ENCODE data around the gene CDC7.

CDC7 gene

DNA sequence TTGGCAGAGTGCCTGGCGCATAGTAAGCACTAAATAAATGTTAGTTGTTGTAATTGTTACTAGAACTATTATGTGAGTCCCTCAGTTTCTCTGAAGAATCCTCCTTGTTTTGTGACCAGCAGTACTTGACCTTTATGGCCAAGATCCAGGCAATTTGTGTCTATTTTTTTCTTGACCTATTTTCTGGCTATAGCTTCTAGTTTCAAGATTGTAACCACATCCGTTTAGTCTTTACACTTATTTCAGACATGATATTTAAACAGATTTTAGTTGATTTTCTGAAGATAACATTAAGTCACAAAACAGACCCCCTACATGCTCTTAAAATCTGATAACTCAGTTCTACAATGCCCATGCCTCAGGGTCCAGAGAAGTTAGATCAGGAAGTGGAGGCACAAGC is 50.3 kb downstream of the CDC7 start:
- DNase-seq, result no peak

DNA sequence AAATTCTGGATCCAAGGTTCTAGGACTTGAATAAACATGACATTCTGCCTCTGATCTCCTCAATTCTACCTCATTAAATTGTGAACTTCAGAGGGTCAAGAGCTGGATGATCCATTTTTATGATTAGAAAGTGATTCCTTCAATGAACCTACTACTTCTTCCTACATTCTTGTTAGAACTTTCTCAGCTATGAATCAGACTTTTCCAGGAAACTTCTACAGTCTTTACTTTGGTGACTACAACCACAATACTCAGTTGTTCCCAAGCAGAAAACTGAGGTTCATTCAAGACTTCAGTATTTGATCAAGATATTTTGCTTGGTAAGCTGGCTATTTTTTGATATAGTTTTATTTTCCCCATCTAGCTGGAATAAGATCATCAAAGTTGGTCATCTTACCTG is 51.4 kb downstream of the CDC7 start:
- DNase-seq, result no peak

- DNase-seq, result no peak
These were observed 51.9 kb downstream of the CDC7 start for GRCh38 chr1:91552596-91552995.

GRCh38 chr1:91553177-91553591 is 52.5 kb downstream of the CDC7 start:
- no peak for DNase-seq

- no peak for DNase-seq
These were observed 54.6 kb downstream of the CDC7 start for GRCh38 chr1:91555074-91555730.

DNA sequence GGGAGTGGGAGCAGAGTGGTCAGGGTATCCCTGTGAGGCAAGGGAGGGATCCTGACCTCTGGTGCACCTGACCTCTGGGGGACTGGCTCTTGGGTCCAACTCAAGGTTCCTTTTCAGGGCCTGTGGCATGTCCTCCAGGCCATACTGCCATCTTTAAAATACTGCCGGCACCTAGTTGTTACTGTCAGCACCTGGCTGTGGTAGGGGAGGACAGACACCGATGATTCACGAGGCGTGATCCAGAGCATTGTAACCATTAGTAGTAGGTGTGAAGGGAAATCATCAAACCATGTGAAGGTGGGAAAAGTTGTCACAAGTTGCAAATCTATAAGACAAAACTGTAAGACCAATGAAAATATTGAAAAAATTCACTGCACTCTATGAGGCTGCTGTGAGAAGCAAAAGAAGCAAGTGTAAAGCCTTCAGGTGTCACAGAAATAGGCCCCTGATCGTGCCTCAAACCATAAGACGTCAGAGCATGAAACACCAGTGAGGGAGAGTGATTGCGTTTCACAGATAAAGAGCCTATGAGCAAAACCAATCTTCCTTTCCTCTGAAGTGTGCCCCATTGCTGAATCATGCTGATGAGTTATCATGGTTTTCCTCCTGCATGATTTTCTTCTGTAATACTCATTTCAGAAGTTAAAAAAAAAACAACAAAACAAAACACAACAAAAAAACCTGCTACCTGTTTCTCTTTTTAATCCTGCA is 55.3 kb downstream of the CDC7 start:
- peak; percentile 36 to 49 for DNase-seq

GRCh38 chr1:91556556-91556955 is 55.9 kb downstream of the CDC7 start:
- DNase-seq, result no peak

DNA sequence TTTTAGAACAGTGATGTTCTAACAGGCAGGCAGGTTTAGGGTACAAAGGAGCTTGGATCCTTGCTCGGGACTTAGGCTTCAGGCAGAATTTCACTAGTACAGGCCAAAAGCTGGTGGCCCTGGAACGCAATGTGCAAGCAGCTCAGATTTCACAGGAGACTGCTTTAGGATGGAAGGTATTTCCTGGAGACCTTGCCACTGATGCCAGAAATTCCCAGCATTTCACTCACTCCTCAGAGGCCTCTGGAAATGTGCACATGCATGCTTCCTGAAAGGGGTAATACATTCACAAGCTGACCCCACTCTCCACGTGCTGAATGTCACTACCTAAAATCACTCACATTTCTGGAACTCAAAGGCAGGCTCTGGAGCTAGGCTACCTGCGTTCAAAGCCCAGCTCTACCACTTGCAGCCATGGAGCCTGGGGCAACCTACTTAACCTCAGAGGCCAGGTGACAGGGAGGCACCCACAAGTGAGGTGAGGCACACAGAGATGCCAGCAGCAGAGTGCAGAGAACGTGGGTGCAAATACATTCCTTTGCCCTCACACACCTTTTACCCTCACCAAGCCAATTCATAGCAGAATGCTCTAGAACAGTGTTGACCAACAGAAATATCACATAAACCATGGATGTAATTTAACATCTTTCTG is 56.5 kb downstream of the CDC7 start:
- DNase-seq, result no peak

DNA sequence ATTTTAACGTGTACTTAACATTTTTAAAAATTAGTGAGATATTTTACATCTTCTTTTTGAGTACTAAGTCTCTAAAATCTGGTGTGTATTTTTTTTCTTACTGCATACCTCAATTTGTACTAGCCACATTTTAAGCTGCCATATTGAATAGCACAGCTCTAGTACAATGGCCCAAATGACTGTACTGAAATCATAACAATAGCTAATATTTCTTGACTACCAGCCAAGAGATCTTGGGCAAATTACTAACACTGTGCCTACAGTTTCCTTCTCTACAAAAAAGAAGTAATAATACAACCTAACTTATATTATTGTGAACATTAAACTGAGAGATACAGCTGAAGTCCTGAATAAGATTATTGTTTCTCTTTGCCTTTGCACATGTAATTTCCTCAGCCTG is 57.2 kb downstream of the CDC7 start:
- no peak for DNase-seq

DNA sequence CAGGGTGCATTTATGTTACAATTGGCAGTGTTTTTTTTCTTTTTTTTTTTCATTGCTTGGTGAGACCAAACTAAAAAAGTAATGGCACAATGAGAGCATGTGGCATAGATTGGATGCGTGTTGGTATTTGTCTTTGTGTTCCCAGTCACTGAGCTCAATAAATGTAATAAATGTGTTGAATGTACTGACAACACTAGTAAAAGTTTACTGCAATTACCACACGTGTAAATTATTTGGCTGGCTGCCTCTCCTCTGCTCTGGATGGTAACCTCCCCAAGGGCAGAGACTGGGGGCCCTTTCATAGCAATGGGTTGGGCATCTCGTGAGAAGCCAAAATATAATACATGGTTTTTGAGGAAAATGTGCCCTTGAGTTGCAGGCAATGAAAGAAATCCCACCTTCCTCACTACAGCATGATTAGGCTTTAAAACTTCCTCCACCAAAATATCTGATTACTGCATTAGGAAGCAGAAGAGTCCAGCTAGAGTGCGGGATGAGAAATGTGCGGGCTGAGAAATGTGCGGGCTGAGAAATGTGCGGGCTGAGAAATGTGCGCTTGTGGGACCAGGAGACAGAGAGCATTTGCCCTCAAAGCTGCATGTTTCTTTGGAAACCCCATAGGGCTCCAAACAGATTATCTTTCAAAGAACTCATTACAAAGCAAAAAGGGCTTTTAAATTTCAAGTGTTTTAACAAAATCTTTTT is 58.5 kb downstream of the CDC7 start:
- no peak for DNase-seq

DNA sequence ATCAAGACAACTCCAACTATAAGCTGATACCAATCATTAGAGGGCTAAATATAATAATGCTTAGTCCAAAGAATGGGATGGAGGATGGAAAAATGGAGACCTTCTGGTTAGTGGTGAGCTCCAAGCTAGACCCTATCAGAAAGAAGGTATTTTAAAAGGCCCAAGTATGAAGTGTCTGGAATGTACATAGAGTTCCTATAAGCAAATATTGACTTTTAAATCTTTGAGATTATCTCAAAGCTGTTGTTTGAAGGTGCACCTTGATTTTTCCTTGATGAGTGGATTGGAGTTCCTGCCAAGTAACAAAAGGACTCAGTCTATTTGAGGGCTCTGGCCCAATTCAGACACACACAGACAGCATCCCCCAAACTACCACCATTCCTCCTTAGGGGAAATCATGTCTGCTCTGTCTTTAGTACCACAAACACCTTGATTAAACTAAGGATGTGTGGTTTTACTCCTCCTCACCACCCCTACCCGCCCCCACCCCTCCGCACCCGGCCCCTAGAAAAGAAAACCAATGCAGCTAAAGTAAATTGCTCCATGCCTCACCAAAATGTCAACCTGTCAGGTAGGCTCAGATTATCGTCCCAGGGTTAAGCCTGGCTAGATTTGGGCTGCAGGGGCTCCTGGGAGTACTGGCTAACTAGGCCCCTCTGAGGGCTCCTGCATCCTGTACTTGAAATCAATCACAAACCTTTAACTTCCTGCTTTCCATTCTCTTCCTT is 59.4 kb downstream of the CDC7 start:
- no peak for DNase-seq

DNA sequence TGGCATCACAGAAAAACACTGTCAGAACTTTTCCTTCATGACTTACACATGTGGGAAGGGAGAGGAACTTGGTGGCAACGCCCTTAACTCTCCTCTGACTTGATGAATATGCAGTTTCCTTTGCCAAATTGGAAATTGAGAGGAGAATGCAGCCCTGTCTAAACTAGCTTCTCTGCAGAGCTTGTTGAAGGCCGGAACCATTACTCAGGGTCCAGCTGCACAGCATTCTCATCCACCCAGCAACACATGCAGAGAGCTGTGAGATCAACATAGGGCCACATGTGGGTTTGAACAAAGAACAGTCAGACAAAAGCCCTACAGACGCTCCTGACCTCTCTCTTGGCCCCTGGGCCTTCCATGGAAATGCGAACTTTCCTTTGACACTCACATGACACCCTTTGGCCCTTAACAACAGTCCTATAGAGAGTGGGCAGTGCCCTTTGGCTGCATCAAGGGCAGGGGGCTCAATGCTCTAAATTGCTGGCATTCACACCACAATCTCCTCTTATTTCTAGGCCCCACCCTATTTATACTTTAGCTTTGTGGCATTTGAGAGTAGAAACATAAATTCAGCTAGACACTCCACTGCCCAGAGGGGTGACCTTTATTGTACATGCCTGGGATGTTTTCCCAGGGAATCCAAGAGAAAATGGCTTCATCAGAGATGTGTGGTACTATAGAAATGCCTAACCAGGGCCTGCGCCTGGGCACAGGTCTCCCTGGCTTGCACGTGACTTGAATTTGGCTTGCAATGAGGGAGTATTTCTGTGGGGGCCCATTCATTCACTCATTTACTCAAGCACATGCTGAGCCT is 64.4 kb downstream of the CDC7 start:
- DNase-seq, result no peak

DNA sequence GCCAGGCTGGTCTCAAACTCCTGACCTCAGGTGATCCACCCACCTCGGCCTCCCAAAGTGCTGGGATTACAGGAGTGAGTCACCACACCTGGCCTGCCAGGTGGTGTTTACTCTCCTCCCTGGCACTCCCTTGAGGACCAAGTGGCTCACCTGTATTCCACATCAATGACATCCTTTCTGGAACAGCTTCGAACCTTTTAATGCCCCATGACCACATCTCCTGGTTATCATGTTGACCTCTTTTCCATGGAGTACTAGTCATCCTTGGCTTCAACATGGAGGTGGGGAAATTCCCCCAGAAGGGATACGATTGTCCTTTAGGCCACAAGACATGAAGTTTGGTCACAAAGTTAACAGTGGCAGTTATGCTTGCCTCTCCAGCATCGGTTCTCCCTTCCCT is 66.9 kb downstream of the CDC7 start:
- DNase-seq, result no peak

- DNase-seq, result no peak
These were observed 67.6 kb downstream of the CDC7 start for GRCh38 chr1:91568261-91568660.

GRCh38 chr1:91569411-91570119 is 68.9 kb downstream of the CDC7 start:
- no peak for DNase-seq

GRCh38 chr1:91570120-91570448 is 69.4 kb downstream of the CDC7 start:
- no peak for DNase-seq

- DNase-seq, result no peak
These were observed 71.4 kb downstream of the CDC7 start for GRCh38 chr1:91572044-91572443.

Data from stimulated activated CD4-positive, alpha-beta T cell treated with anti-CD3 and anti-CD28 coated beads, Interleukin-2, amount 100 ng/mL, for 48 hours (primary cell).